Measurements from ENCODE around the gene HOGA1. TPM values are rescaled to one million over a fixed set of nuclear protein-coding genes. Genes with fewer than 3 reads are reported as not detected.

Gene HOGA1
- total RNA-seq, 1 experiment from 2014 or later = 0.08 TPM

DNA sequence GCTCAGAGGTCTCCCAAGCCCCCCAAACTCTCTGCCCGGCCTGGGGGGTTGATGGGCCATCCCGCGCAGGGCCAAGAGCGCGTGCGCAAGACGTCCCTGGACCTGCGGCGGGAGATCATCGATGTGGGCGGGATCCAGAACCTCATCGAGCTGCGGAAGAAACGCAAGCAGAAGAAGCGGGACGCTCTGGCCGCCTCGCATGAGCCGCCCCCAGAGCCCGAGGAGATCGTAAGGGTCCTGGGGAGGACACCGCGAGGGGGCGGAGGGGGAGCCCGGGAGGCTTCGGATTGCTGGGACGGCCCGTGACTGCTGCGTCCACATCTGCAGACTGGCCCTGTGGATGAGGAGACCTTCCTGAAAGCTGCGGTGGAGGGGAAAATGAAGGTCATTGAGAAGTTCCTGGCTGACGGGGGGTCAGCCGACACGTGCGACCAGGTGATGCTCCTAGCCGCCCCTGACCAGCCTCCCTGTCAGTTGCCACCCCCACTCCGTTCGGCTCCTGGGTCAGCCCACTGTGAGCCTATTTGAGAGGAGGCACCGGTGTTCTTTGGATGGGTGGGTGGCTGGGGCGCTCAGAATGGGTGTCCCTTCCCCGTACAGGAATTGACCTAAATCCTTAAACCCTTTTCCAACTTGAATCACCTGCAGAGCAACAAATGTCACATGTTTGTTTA, 5.9 kb upstream of the HOGA1 start:
- intact Hi-C loops (cut with micrococcal nuclease; ENCODE audit: unreplicated experiment) = no loop called here

DNA sequence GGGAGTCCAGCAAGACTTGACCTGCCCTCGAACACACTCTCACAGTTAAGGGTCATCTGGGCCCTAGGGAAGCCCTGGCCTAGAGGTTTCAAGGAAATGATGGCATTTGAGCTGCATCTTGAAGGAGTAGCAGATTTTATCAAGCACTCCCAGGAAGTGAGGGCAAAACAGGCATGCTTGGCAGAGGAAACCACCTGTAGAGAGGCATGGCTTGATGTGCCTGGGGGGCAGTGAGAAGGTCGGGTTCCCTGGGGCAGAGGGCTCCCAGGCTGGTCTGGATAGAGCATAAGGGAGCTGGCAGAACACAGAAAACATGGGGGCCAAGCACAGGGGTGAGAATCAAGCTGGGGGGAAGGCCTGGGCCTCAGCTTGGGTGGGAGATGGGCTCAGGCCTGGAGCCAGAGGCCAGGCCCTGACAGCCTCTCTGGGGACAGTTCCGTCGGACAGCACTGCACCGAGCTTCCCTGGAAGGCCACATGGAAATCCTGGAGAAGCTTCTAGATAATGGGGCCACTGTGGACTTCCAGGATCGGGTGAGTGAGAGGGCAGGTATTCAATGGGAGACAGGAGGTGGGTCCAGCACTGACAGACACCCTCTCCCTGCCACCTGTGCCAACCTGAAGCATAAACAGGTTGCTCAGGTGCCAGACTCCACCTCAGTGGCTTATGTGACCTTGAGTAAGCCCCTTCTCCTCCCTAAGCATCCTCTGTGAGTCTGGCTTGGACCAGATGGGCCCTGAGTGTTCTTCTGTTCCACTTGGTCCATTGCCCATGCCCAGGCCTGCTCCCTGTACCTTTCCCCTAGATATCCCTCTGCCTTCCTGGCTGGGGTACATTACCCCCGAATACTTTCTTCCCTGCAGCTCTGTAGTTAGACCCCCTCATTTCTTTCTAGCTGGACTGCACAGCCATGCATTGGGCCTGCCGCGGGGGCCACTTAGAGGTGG, 3.5 kb upstream of the HOGA1 start:
- ChIA-PET POLR2A (no interaction called here), CTCF (interaction anchor here (1.0 kb wide), 1 partner anchor 9 kb away, joined by 3 read pairs; no protein-coding TSS in a partner anchor)
- Histone ChIP-seq H3K4me1 (ENCODE audit: control insufficient read depth, insufficient read depth, low read length) (peaks cover 20% of the 10 kb centered on the region), H3K27ac (ENCODE audit: low read length) (peak overlapping the region; percentile 40; the same call in 1 of the 2 replicates), H3K36me3 (ENCODE audit: control insufficient read depth, insufficient read depth, low read length) (no peaks in the 10 kb centered on the region), H3K9me3 (ENCODE audit: control insufficient read depth, insufficient read depth, low read depth, low read length) (no peaks in the 10 kb centered on the region), H3K4me3 (ENCODE audit: low read depth in 2 of 2, low read length in 2 of 2) (no peak overlapping the region), H3K27me3 (ENCODE audit: control insufficient read depth, insufficient read depth, low read length) (no peaks in the 10 kb centered on the region)
- no peak for DNase-seq (ENCODE audit: low read depth, low spot score)
- in situ Hi-C loops (cut with HindIII; ENCODE audit: low pct_unique_long_range_greater_than_20kb, low sequenced_read_pairs) = no loop called here
- no peak for TF ChIP-seq SIN3A (IDR thresholded peaks at IDR 0.05; ENCODE audit: borderline replicate concordance, insufficient read depth, low read depth, low read length)
- TF ChIP-seq, protein P1, sequence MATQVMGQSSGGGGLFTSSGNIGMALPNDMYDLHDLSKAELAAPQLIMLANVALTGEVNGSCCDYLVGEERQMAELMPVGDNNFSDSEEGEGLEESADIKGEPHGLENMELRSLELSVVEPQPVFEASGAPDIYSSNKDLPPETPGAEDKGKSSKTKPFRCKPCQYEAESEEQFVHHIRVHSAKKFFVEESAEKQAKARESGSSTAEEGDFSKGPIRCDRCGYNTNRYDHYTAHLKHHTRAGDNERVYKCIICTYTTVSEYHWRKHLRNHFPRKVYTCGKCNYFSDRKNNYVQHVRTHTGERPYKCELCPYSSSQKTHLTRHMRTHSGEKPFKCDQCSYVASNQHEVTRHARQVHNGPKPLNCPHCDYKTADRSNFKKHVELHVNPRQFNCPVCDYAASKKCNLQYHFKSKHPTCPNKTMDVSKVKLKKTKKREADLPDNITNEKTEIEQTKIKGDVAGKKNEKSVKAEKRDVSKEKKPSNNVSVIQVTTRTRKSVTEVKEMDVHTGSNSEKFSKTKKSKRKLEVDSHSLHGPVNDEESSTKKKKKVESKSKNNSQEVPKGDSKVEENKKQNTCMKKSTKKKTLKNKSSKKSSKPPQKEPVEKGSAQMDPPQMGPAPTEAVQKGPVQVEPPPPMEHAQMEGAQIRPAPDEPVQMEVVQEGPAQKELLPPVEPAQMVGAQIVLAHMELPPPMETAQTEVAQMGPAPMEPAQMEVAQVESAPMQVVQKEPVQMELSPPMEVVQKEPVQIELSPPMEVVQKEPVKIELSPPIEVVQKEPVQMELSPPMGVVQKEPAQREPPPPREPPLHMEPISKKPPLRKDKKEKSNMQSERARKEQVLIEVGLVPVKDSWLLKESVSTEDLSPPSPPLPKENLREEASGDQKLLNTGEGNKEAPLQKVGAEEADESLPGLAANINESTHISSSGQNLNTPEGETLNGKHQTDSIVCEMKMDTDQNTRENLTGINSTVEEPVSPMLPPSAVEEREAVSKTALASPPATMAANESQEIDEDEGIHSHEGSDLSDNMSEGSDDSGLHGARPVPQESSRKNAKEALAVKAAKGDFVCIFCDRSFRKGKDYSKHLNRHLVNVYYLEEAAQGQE (IDR thresholded peaks at IDR 0.05; ENCODE audit: insufficient read depth in 1 of 2, low read depth in 2 of 2, low read length in 1 of 2) = no peak
- no peak for TF ChIP-seq TCF7L2 (IDR thresholded peaks at IDR 0.05; ENCODE audit: low read depth, low read length)
- TF ChIP-seq, protein P2, sequence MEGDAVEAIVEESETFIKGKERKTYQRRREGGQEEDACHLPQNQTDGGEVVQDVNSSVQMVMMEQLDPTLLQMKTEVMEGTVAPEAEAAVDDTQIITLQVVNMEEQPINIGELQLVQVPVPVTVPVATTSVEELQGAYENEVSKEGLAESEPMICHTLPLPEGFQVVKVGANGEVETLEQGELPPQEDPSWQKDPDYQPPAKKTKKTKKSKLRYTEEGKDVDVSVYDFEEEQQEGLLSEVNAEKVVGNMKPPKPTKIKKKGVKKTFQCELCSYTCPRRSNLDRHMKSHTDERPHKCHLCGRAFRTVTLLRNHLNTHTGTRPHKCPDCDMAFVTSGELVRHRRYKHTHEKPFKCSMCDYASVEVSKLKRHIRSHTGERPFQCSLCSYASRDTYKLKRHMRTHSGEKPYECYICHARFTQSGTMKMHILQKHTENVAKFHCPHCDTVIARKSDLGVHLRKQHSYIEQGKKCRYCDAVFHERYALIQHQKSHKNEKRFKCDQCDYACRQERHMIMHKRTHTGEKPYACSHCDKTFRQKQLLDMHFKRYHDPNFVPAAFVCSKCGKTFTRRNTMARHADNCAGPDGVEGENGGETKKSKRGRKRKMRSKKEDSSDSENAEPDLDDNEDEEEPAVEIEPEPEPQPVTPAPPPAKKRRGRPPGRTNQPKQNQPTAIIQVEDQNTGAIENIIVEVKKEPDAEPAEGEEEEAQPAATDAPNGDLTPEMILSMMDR (IDR thresholded peaks at IDR 0.05) = no peak
- TF ChIP-seq POLR2AphosphoS5 (IDR thresholded peaks at IDR 0.05; ENCODE audit: low read depth, low read length) = no peak
- no peak for ATAC-seq
- intact Hi-C loops (cut with micrococcal nuclease; ENCODE audit: unreplicated experiment) = no loop called here
- no TSS peak for BruUV-seq (replicated peaks)

More for the DNA sequence above, 5.9 kb upstream of the HOGA1 start:
- Histone ChIP-seq H3K4me3 (ENCODE audit: low read depth in 2 of 2, low read length in 2 of 2) (no peak overlapping the region), H3K27ac (ENCODE audit: low read length) (0 out of 2 replicates have a peak overlapping the region, but pooled peaks have one; percentile 40), H3K36me3 (ENCODE audit: control insufficient read depth, insufficient read depth, low read length) (no peaks in the 10 kb centered on the region), H3K9me3 (ENCODE audit: control insufficient read depth, insufficient read depth, low read depth, low read length) (no peaks in the 10 kb centered on the region), H3K4me1 (ENCODE audit: control insufficient read depth, insufficient read depth, low read length) (peaks cover 27% of the 10 kb centered on the region), H3K27me3 (ENCODE audit: control insufficient read depth, insufficient read depth, low read length) (no peaks in the 10 kb centered on the region)
- ChIA-PET POLR2A (interaction anchor here (0.7 kb wide), 1 partner anchor 18 kb away, joined by 3 read pairs; no protein-coding TSS in a partner anchor), CTCF (no interaction called here)
- TF ChIP-seq TCF7L2 (IDR thresholded peaks at IDR 0.05; ENCODE audit: low read depth, low read length) (no peak), SIN3A (IDR thresholded peaks at IDR 0.05; ENCODE audit: borderline replicate concordance, insufficient read depth, low read depth, low read length) (no peak), POLR2AphosphoS5 (IDR thresholded peaks at IDR 0.05; ENCODE audit: low read depth, low read length) (no peak)
- TF ChIP-seq, protein P1 (IDR thresholded peaks at IDR 0.05; ENCODE audit: insufficient read depth in 1 of 2, low read depth in 2 of 2, low read length in 1 of 2) = no peak
- TF ChIP-seq, protein P2 (IDR thresholded peaks at IDR 0.05) = no peak
- ATAC-seq = no peak
- BruUV-seq (replicated peaks) = no TSS peak
- in situ Hi-C loops (cut with HindIII; ENCODE audit: low pct_unique_long_range_greater_than_20kb, low sequenced_read_pairs) = no loop called here
- no peak for DNase-seq (ENCODE audit: low read depth, low spot score)

Data from Panc1 (cell line).